ENCODE data around the gene C6orf47.

The C6orf47 gene

GRCh38 chr6:31652925-31653724, 7.5 kb downstream of the C6orf47 start:
- Histone ChIP-seq H3K27ac (ENCODE audit: low read depth, low read length) (peak overlapping the region; percentile 98), H3K4me1 (ENCODE audit: control insufficient read depth in 5 of 5, insufficient read depth in 5 of 5, low read length in 5 of 5) (peaks cover 0 to 35% (median 27%) of the 10 kb centered on the region in 5 donors), H3K4me3 (ENCODE audit: low read depth in 1 of 5, low read length in 5 of 5) (peak overlapping the region; percentile 85 to 92 (median 89)), H3K36me3 (ENCODE audit: control insufficient read depth in 5 of 5, insufficient read depth in 5 of 5, low read length in 5 of 5) (peaks cover 0 to 51% (median 30%) of the 10 kb centered on the region in 5 donors), H3K27me3 (ENCODE audit: control insufficient read depth in 5 of 5, insufficient read depth in 4 of 5, low read length in 5 of 5) (no peaks in the 10 kb centered on the region), H3K9ac (ENCODE audit: low read length in 5 of 5) (peak overlapping the region; percentile 12 to 96 (median 93)), H3K9me3 (ENCODE audit: control insufficient read depth in 5 of 5, low read length in 5 of 5) (no peaks in the 10 kb centered on the region)

DNA sequence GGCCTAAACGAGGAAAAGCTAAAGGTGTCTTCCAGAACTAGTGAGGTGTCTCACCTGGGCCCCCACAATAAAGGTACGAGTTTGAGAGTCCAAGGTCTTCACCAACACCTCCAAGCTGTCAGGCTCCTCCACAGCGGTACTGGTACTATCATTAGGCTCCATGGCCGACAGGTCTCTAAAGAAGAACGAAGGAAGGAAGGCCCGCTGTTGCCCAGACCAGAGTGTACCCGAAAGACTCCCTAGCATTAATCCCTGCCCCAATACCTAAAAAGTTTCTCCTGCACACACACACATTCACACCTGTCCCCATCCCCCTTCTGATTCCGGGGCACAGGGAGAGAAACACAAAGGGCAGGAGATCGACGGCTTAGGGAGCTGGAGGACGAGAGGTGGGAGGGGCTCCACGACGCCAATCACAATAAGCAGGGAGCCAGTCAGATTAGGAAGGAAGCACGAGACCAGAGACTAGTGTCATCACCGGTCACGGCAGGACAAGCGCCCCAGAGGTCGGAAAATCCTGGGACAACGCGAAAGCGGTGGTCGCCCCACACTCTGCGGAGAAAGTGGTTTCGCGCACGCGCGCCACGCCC, 8.9 kb downstream of the C6orf47 start:
- Histone ChIP-seq H3K36me3 (ENCODE audit: control insufficient read depth in 5 of 5, insufficient read depth in 5 of 5, low read length in 5 of 5) (peaks cover 0 to 53% (median 35%) of the 10 kb centered on the region in 5 donors), H3K27ac (ENCODE audit: low read depth, low read length) (peak overlapping the region; percentile 98), H3K4me1 (ENCODE audit: control insufficient read depth in 5 of 5, insufficient read depth in 5 of 5, low read length in 5 of 5) (peaks cover 0 to 30% (median 20%) of the 10 kb centered on the region in 5 donors), H3K9ac (ENCODE audit: low read length in 5 of 5) (peak overlapping the region; percentile 12 to 96 (median 93)), H3K4me3 (ENCODE audit: low read depth in 1 of 5, low read length in 5 of 5) (peak overlapping the region; percentile 85 to 94 (median 91)), H3K9me3 (ENCODE audit: control insufficient read depth in 5 of 5, low read length in 5 of 5) (no peaks in the 10 kb centered on the region), H3K27me3 (ENCODE audit: control insufficient read depth in 5 of 5, insufficient read depth in 4 of 5, low read length in 5 of 5) (no peaks in the 10 kb centered on the region)

DNA sequence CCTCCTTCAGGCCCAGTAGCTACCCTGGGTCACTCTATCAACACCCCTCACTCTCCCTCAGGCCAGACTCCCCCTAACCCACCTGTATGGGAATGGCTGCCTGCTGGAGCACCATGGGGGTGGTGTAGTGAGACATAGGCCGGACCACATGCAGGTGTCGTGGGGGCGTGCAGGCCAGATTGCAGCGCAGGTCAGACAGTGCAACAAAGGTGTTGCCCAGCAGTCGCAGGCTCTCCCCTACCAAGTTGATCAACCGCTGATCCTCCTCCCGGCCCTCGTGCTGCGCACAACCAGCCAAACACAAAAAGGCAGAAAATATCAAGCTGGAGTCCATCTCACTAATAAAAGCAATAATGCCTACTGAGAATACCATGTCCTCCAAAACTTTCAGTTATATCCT, 15.3 kb downstream of the C6orf47 start:
- Histone ChIP-seq H3K27ac (ENCODE audit: low read depth, low read length) (no peak overlapping the region), H3K4me3 (ENCODE audit: low read depth in 1 of 5, low read length in 5 of 5) (no peak overlapping the region), H3K36me3 (ENCODE audit: control insufficient read depth in 5 of 5, insufficient read depth in 5 of 5, low read length in 5 of 5) (peaks cover 6 to 91% (median 87%) of the 10 kb centered on the region in 5 donors), H3K9ac (ENCODE audit: low read length in 5 of 5) (no peak overlapping the region), H3K9me3 (ENCODE audit: control insufficient read depth in 5 of 5, low read length in 5 of 5) (no peaks in the 10 kb centered on the region), H3K4me1 (ENCODE audit: control insufficient read depth in 5 of 5, insufficient read depth in 5 of 5, low read length in 5 of 5) (no peaks in the 10 kb centered on the region), H3K27me3 (ENCODE audit: control insufficient read depth in 5 of 5, insufficient read depth in 4 of 5, low read length in 5 of 5) (no peaks in the 10 kb centered on the region)

- Histone ChIP-seq H3K9me3 (ENCODE audit: control insufficient read depth in 5 of 5, low read length in 5 of 5) (no peaks in the 10 kb centered on the region), H3K36me3 (ENCODE audit: control insufficient read depth in 5 of 5, insufficient read depth in 5 of 5, low read length in 5 of 5) (peaks cover 11 to 97% (median 93%) of the 10 kb centered on the region in 5 donors), H3K4me1 (ENCODE audit: control insufficient read depth in 5 of 5, insufficient read depth in 5 of 5, low read length in 5 of 5) (no peaks in the 10 kb centered on the region), H3K27ac (ENCODE audit: low read depth, low read length) (no peak overlapping the region), H3K4me3 (ENCODE audit: low read depth in 1 of 5, low read length in 5 of 5) (no peak overlapping the region), H3K27me3 (ENCODE audit: control insufficient read depth in 5 of 5, insufficient read depth in 4 of 5, low read length in 5 of 5) (no peaks in the 10 kb centered on the region), H3K9ac (ENCODE audit: low read length in 5 of 5) (no peak overlapping the region)
These were observed 16.6 kb downstream of the C6orf47 start for GRCh38 chr6:31643818-31644454.

DNA sequence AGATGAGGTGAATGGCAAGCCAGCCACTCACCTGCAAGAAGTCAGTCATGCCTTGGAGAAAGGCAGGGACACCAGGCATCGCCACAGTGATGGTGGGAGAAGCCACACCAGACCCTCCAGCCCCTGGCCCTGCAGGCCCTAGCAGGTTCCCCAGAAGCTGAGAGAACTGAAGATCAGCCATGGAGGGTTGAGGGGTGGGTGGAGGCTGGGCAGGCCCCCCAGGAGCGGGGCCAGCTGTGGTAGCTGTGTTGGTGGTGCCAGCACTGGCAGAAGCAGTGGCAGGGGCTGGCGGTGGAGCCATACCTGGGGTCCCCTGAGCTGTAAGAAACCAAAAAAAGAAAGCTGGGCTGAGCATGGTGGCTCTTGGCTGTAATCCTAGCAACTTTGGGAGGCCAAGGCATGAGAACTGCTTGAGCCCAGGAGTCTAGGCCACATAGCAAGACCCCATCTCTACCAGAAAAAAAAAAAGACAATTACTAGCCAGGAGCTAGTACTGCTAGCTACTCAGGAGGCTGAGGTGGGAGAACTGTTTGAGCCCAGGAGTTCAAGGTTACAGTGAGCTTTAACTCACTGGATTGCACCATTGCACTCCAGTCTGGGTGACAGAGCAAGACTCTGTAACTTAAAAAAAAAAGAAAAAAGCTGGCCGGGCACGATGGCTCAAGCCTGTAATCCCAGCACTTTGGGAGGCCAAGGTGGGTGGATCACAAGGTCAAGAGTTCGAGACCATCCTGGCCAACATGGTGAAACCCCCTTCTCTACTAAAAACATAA, 17.6 kb downstream of the C6orf47 start:
- Histone ChIP-seq H3K4me3 (ENCODE audit: low read depth in 1 of 5, low read length in 5 of 5) (no peak overlapping the region), H3K27ac (ENCODE audit: low read depth, low read length) (no peak overlapping the region), H3K9me3 (ENCODE audit: control insufficient read depth in 5 of 5, low read length in 5 of 5) (no peaks in the 10 kb centered on the region), H3K36me3 (ENCODE audit: control insufficient read depth in 5 of 5, insufficient read depth in 5 of 5, low read length in 5 of 5) (peaks cover 14 to 94% (median 91%) of the 10 kb centered on the region in 5 donors), H3K4me1 (ENCODE audit: control insufficient read depth in 5 of 5, insufficient read depth in 5 of 5, low read length in 5 of 5) (no peaks in the 10 kb centered on the region), H3K9ac (ENCODE audit: low read length in 5 of 5) (no peak overlapping the region), H3K27me3 (ENCODE audit: control insufficient read depth in 5 of 5, insufficient read depth in 4 of 5, low read length in 5 of 5) (no peaks in the 10 kb centered on the region)

GRCh38 chr6:31641370-31641769, 19.2 kb downstream of the C6orf47 start:
- Histone ChIP-seq H3K27ac (ENCODE audit: low read depth, low read length) (no peak overlapping the region), H3K4me3 (ENCODE audit: low read depth in 1 of 5, low read length in 5 of 5) (no peak overlapping the region), H3K4me1 (ENCODE audit: control insufficient read depth in 5 of 5, insufficient read depth in 5 of 5, low read length in 5 of 5) (no peaks in the 10 kb centered on the region), H3K36me3 (ENCODE audit: control insufficient read depth in 5 of 5, insufficient read depth in 5 of 5, low read length in 5 of 5) (peaks cover 15 to 95% (median 92%) of the 10 kb centered on the region in 5 donors), H3K9me3 (ENCODE audit: control insufficient read depth in 5 of 5, low read length in 5 of 5) (no peaks in the 10 kb centered on the region), H3K27me3 (ENCODE audit: control insufficient read depth in 5 of 5, insufficient read depth in 4 of 5, low read length in 5 of 5) (no peaks in the 10 kb centered on the region), H3K9ac (ENCODE audit: low read length in 5 of 5) (no peak overlapping the region)

GRCh38 chr6:31640612-31641011, 20.0 kb downstream of the C6orf47 start:
- H3K27me3 ChIP-seq (ENCODE audit: control insufficient read depth in 5 of 5, insufficient read depth in 4 of 5, low read length in 5 of 5) = no peaks in the 10 kb centered on the region
- H3K36me3 ChIP-seq (ENCODE audit: control insufficient read depth in 5 of 5, insufficient read depth in 5 of 5, low read length in 5 of 5) = peaks cover 14 to 95% (median 92%) of the 10 kb centered on the region in 5 donors
- no peak overlapping the region for H3K27ac ChIP-seq (ENCODE audit: low read depth, low read length)
- H3K9ac ChIP-seq (ENCODE audit: low read length in 5 of 5) = no peak overlapping the region
- H3K4me1 ChIP-seq (ENCODE audit: control insufficient read depth in 5 of 5, insufficient read depth in 5 of 5, low read length in 5 of 5) = no peaks in the 10 kb centered on the region
- no peaks in the 10 kb centered on the region for H3K9me3 ChIP-seq (ENCODE audit: control insufficient read depth in 5 of 5, low read length in 5 of 5)
- H3K4me3 ChIP-seq (ENCODE audit: low read depth in 1 of 5, low read length in 5 of 5) = no peak overlapping the region

GRCh38 chr6:31639449-31639861, 21.1 kb downstream of the C6orf47 start:
- H3K4me3 ChIP-seq (ENCODE audit: low read depth in 1 of 5, low read length in 5 of 5) = no peak overlapping the region
- H3K4me1 ChIP-seq (ENCODE audit: control insufficient read depth in 5 of 5, insufficient read depth in 5 of 5, low read length in 5 of 5) = peaks cover 1 to 11% (median 8%) of the 10 kb centered on the region in 5 donors
- H3K36me3 ChIP-seq (ENCODE audit: control insufficient read depth in 5 of 5, insufficient read depth in 5 of 5, low read length in 5 of 5) = peaks cover 12 to 95% (median 92%) of the 10 kb centered on the region in 5 donors
- H3K27ac ChIP-seq (ENCODE audit: low read depth, low read length) = no peak overlapping the region
- no peak overlapping the region for H3K9ac ChIP-seq (ENCODE audit: low read length in 5 of 5)
- no peaks in the 10 kb centered on the region for H3K27me3 ChIP-seq (ENCODE audit: control insufficient read depth in 5 of 5, insufficient read depth in 4 of 5, low read length in 5 of 5)
- no peaks in the 10 kb centered on the region for H3K9me3 ChIP-seq (ENCODE audit: control insufficient read depth in 5 of 5, low read length in 5 of 5)

DNA sequence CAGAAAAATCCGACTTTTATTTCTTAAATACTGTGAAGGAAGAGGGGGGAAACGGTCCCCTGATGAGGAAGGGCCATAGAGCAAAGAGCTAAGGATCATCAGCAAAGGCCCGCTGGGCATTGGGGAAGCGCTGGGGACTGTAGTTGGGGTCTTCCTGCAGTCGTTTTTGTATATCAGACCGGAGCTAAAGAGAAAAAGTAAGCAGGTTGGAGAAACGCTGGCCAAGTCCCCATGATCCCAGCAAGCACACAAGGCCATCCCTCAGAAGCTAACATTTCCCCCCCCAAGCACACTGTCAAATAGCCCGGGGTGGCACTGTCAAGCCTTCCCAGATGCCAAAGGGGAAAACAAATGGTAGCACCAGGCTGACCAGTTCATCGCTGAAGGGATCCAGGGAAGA, 21.5 kb downstream of the C6orf47 start:
- no peaks in the 10 kb centered on the region for H3K9me3 ChIP-seq (ENCODE audit: control insufficient read depth in 5 of 5, low read length in 5 of 5)
- H3K36me3 ChIP-seq (ENCODE audit: control insufficient read depth in 5 of 5, insufficient read depth in 5 of 5, low read length in 5 of 5) = peaks cover 12 to 95% (median 92%) of the 10 kb centered on the region in 5 donors
- no peak overlapping the region for H3K27ac ChIP-seq (ENCODE audit: low read depth, low read length)
- peaks cover 1 to 15% (median 12%) of the 10 kb centered on the region in 5 donors for H3K4me1 ChIP-seq (ENCODE audit: control insufficient read depth in 5 of 5, insufficient read depth in 5 of 5, low read length in 5 of 5)
- H3K9ac ChIP-seq (ENCODE audit: low read length in 5 of 5) = no peak overlapping the region
- no peaks in the 10 kb centered on the region for H3K27me3 ChIP-seq (ENCODE audit: control insufficient read depth in 5 of 5, insufficient read depth in 4 of 5, low read length in 5 of 5)
- no peak overlapping the region for H3K4me3 ChIP-seq (ENCODE audit: low read depth in 1 of 5, low read length in 5 of 5)
